T-helper 1 cell treated with Interleukin-12 subunit alpha and Interleukin-12 subunit beta and Interleukin-4 antibody, amounts not matched to agents 30 μg/mL and 1 μg/mL, for 36 hours (primary cell): ENCODE data around the gene FLVCR1.

Experiments
- H3K27ac Mint-ChIP-seq: one replicate; pipeline ENCODE4 v1.8.0; 2021; ENCODE audit warnings: mild to moderate bottlenecking, mixed read lengths
- H3K27me3 Mint-ChIP-seq: one replicate; pipeline ENCODE4 v1.8.0; 2021; ENCODE audit warnings: low read depth, mixed read lengths
- H3K36me3 Mint-ChIP-seq: one replicate; pipeline ENCODE4 v1.8.0; 2021; ENCODE audit warnings: low read depth, mixed read lengths
- H3K4me1 Mint-ChIP-seq: one replicate; pipeline ENCODE4 v1.8.0; 2021; ENCODE audit warnings: low read depth, mixed read lengths
- H3K4me3 Mint-ChIP-seq: one replicate; pipeline ENCODE4 v1.8.0; 2021; ENCODE audit warnings: mild to moderate bottlenecking, moderate library complexity, mixed read lengths
- H3K9me3 Mint-ChIP-seq: one replicate; pipeline ENCODE4 v1.8.0; 2021; ENCODE audit warnings: mixed read lengths

Gene FLVCR1

DNA sequence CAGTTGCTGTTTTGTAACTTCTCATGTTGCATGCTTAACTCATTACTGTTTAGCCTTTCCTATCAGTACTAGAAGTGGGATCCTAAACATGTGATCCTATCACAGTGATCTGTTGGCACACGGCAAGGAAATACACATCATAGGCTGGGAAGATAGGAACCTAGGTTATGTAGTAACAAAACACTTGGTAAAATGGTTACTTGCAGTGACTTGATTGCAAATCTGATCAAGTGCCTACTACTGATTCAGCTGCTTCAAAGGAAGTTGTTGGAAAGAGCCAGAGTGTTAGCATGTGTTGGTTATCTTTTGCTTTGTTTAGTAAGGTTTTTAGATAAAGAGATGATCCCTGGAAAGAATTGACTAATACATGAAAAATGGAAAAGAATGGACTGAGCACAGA lies 83.4 kb downstream of the FLVCR1 start:
- H3K4me1 Mint-ChIP-seq, result no peaks in the 10 kb centered on the region
- no peak overlapping the region for H3K4me3 Mint-ChIP-seq
- H3K27me3 Mint-ChIP-seq, result peaks cover 24% of the 10 kb centered on the region
- H3K27ac Mint-ChIP-seq, result no peak overlapping the region
- no peaks in the 10 kb centered on the region for H3K36me3 Mint-ChIP-seq
- no peaks in the 10 kb centered on the region for H3K9me3 Mint-ChIP-seq

DNA sequence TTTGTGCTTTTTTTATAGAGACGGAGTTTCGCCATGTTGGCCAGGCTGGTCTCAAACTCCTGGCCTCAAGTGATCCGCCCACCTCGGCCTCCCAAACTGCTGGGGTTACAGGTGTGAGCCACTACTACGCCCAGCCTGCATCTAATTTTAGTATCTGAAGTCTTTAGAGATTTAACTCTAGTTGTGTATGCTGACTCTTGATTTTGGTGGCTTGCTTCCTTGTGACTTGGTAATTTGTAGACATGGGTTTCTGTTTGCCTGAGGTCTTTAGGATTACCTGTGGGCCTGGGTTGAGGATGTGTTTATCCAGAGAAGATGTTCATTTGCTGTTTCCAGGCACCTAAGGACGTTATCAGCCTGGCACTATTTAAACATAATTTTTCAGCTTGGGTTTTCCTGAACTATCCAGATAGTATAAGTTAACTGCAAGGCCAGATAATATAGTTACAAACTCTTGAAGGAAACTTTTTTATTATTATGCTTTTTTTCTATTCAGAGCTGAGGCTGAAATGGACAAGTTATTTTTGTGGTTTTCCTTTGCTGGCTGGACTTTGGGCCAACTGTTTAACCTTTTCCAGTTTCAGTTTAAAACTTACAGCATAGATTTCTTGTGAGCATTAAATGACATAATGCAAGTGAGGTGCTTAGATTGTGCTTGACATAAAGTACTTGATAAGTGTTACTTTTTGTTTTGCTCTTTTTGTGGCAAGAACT lies 84.8 kb downstream of the FLVCR1 start:
- Mint-ChIP-seq H3K9me3 (no peaks in the 10 kb centered on the region), H3K4me1 (no peaks in the 10 kb centered on the region), H3K27ac (no peak overlapping the region), H3K4me3 (no peak overlapping the region), H3K27me3 (peaks cover 24% of the 10 kb centered on the region), H3K36me3 (no peaks in the 10 kb centered on the region)

DNA sequence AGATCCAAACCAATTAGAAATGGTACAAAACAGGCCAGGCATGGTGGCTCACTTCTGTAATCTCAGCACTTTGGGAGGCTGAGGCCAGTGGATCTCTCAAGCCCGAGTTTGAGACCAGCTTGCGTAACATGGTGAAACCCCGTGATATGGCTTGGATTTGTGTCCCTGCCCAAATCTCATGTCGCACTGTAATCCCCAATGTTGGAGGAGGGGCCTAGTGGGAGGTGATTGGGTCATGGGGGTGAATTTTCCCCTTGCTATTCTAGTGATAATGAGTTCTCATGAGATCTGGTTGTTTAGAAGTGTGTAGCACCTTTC lies 85.3 kb downstream of the FLVCR1 start:
- Mint-ChIP-seq H3K27me3 (peaks cover 25% of the 10 kb centered on the region), H3K27ac (no peak overlapping the region), H3K9me3 (no peaks in the 10 kb centered on the region), H3K4me3 (no peak overlapping the region), H3K4me1 (no peaks in the 10 kb centered on the region), H3K36me3 (no peaks in the 10 kb centered on the region)

DNA sequence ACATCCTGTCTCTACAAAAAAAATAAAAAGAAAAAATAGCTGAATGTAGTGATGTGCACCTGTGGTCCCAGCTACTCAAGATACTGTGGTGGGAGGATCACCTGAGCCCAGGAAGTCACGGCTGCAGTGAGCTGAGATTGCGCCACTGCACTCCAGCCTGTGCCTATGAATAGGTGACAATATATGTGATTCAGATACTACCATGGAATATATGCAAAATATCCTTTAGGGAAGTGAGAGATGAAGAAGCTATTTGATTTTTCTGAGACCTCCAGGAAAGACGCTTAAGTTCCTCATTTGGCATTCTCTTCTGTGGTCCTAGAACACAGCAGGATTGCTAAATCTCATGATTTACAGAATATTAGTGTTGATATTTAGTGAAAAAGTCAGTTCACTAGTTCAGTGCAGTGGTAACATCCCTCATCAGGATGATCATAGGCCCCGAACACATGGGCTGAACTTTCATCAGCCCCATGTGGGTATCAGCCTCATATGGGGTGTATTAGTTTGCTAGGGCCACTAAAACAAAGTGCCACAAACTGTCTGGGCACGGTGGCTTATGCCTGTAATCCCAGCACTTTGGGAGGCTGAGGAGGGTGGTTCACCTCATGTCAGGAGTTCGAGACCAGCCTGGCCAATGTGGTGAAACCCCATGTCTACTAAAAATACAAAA lies 86.3 kb downstream of the FLVCR1 start:
- H3K27me3 Mint-ChIP-seq, result peaks cover 35% of the 10 kb centered on the region
- H3K4me1 Mint-ChIP-seq, result no peaks in the 10 kb centered on the region
- H3K4me3 Mint-ChIP-seq, result no peak overlapping the region
- no peaks in the 10 kb centered on the region for H3K36me3 Mint-ChIP-seq
- H3K27ac Mint-ChIP-seq, result no peak overlapping the region
- no peaks in the 10 kb centered on the region for H3K9me3 Mint-ChIP-seq

DNA sequence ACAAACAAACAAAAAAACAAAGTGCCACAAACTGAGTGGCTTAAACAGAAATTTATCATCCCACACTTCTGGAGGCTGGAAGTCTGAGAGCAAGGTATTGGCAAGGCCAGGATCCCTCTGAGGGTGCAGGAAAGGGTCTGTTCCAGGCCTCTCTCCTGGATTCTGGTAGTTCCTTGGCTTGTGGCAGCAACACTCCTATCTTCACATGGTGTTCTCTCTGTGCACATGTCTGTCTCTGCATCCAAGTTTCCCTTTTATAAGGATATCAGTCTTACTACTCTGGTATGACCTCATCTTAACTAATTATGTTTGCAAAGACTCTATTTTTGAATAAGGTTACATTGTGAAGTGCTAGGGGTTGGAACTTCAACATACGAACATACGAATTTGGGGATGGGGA lies 87.0 kb downstream of the FLVCR1 start:
- no peaks in the 10 kb centered on the region for H3K9me3 Mint-ChIP-seq
- no peak overlapping the region for H3K4me3 Mint-ChIP-seq
- no peak overlapping the region for H3K27ac Mint-ChIP-seq
- H3K4me1 Mint-ChIP-seq, result peaks cover 3% of the 10 kb centered on the region
- H3K36me3 Mint-ChIP-seq, result no peaks in the 10 kb centered on the region
- peaks cover 36% of the 10 kb centered on the region for H3K27me3 Mint-ChIP-seq

DNA sequence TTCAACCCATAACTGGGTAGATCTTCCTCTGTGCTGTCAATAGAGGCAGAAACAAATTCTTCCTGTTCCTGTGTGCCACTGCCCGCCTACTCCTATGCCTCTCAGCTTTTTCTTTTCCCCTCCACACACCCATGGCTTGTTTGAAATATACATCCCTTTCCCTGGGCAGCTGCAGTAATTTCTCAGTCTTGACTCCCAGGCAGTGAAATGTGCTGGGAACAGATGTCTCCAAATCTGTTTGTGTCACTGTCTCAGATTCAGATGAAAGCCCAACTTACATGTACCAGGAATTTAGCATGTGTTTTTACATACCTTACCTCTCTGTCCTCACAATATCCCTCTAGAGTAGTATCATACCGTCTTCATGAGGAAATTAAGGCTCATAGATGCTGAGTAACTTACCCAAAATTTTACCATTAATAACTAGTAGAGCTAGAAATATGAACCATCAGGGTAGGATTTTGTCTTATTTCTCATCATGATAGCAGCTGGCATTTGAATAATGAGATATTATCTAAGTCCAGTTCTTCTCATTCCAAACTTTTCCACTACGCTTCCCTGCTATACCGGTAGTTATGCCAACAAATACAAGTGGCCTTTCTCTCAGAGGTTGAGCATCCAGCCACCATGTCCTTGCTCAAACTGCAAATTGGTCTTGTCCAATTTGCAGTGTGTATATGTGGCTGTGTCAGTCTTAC lies 87.5 kb downstream of the FLVCR1 start:
- no peaks in the 10 kb centered on the region for H3K9me3 Mint-ChIP-seq
- H3K27ac Mint-ChIP-seq, result no peak overlapping the region
- no peaks in the 10 kb centered on the region for H3K36me3 Mint-ChIP-seq
- H3K27me3 Mint-ChIP-seq, result peaks cover 41% of the 10 kb centered on the region
- H3K4me3 Mint-ChIP-seq, result no peak overlapping the region
- peaks cover 6% of the 10 kb centered on the region for H3K4me1 Mint-ChIP-seq

DNA sequence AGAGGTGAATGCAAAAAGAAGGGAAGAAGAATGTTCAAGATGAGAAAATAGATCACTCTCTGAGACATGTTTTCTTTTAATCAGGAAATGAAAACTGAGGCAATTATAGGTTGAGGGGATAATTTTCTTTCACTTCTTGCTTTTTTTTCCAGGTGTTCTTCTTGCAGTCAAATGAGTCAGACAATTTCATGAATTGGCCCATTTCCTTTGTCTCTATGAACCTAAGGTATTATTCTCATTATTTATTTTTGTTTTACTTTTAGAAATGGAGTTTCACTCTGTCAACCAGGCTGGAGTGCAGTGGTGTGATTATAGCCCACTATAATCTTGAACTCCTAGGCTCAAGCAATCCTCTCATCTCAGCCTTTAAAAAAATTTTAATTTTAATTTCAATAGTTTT lies 88.8 kb downstream of the FLVCR1 start:
- H3K36me3 Mint-ChIP-seq, result no peaks in the 10 kb centered on the region
- peaks cover 38% of the 10 kb centered on the region for H3K27me3 Mint-ChIP-seq
- H3K4me1 Mint-ChIP-seq, result peaks cover 8% of the 10 kb centered on the region
- no peak overlapping the region for H3K27ac Mint-ChIP-seq
- no peaks in the 10 kb centered on the region for H3K9me3 Mint-ChIP-seq
- H3K4me3 Mint-ChIP-seq, result no peak overlapping the region
